GM19438 (cell line): Measurements from ENCODE around the gene KLHDC7B.
A peak's percentile ranks its signal among the peaks of the same experiment; 100 is the strongest.
"Not testable (repeated sequence)": the region's sequence is repeated elsewhere in the genome, so short reads cannot be mapped to it uniquely, and the experiment has no call there.

Experiments used
- ATAC-seq: cut with Tn5 transposase; IDR thresholded peaks from one replicate; pipeline ENCODE4 v1.9.1; 2021; ENCODE audit warnings: low read depth; ENCODE audit not compliant: unreplicated experiment

KLHDC7B gene

GRCh38 chr22:50516891-50517290 is 28.8 kb upstream of the KLHDC7B start:
- no peak for ATAC-seq

- ATAC-seq, result no peak
Observed at GRCh38 chr22:50517495-50518260, 28.0 kb upstream of the KLHDC7B start.

GRCh38 chr22:50518606-50519005 is 27.1 kb upstream of the KLHDC7B start:
- ATAC-seq, result no peak

GRCh38 chr22:50519151-50519550 is 26.5 kb upstream of the KLHDC7B start:
- ATAC-seq, result no peak

GRCh38 chr22:50520184-50520583 is 25.5 kb upstream of the KLHDC7B start:
- not testable (repeated sequence) for ATAC-seq

GRCh38 chr22:50520826-50521453 is 24.8 kb upstream of the KLHDC7B start:
- ATAC-seq, result no peak

DNA sequence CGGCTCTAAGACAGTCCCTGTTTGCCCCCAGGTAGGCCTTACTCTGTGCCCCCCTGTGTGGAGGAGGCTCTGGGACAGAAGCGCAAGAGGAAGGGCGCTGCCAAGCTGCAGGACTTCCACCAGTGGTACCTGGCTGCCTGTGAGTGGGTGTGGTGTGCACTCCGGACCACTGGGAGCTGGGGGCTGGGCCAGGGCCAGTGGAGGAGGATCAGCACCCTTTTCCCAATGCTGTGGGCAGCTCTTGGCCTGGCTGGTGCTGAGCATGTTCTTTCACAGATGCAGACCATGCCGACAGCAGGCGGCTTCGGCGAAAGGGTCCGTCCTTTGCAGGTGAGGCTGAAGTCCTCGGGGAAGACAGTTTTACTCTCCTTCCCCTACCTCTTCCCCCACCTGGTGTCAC is 24.0 kb upstream of the KLHDC7B start:
- ATAC-seq, result no peak

- ATAC-seq, result no peak
Observed at GRCh38 chr22:50522208-50522805, 23.4 kb upstream of the KLHDC7B start.

- no peak for ATAC-seq
Observed at GRCh38 chr22:50522806-50523438, 22.8 kb upstream of the KLHDC7B start.

DNA sequence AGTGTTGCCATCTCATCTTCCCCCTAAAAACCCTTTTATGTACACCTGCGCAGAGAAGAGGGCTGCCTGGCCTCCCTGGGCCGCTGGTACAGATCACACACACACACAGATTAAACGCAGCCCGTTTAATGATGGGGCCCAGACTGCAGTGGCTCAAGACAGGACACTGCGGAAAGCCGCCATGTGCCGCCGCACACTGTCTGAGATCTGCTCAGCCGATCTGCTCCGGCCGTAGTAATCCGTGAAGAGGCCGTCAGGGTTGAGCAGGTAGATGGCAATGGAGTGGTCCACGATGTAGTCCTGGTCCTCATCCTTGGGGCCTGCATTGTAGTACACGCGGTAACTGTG is 22.3 kb upstream of the KLHDC7B start:
- ATAC-seq, result no peak

GRCh38 chr22:50523806-50524675 is 21.7 kb upstream of the KLHDC7B start:
- no peak for ATAC-seq

DNA sequence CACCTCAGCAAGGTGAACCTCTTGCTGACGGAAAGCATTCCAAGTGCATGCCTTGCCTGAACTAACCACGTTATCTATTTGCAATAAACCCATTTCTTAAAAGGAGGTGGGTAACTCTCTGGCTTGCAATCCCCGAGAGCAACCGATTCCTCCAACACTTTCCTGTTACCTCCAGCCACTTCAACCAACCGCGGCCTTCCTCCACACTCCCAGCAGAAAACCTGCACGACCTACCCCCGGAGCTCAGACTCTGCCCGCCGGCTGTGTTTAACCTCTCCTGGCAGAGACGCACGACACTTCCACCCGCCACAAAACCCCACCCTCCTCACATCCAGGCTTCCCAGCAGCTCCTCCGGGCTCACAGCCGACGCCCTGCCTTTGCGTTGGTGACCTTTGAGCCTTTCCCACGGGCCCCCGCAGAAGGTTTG is 21.0 kb upstream of the KLHDC7B start:
- ATAC-seq, result no peak

- ATAC-seq, result peak; percentile 33
Observed at GRCh38 chr22:50525104-50525857, 20.4 kb upstream of the KLHDC7B start, which contains the start of gene SCO2. Gene SCO2 (minus strand): TSS chr22:50525598. CDS start chr22:50524411, 1,187 bp downstream.

DNA sequence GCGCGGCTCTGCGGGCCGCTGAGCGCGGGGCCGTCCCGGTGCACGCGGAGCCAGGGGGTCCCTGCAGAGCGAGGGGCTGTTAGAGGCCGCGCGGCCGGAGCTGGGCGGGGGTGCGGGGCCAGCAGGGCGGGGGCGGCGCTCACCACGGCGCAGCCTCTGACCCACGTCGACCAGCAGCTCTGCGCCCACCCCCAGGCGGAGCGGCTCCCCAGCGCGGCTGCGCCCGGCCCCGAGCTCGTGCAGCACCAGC is 19.9 kb upstream of the KLHDC7B start:
- no peak for ATAC-seq

- peak; percentile 29 for ATAC-seq
Observed at GRCh38 chr22:50526108-50526833, 19.4 kb upstream of the KLHDC7B start.

DNA sequence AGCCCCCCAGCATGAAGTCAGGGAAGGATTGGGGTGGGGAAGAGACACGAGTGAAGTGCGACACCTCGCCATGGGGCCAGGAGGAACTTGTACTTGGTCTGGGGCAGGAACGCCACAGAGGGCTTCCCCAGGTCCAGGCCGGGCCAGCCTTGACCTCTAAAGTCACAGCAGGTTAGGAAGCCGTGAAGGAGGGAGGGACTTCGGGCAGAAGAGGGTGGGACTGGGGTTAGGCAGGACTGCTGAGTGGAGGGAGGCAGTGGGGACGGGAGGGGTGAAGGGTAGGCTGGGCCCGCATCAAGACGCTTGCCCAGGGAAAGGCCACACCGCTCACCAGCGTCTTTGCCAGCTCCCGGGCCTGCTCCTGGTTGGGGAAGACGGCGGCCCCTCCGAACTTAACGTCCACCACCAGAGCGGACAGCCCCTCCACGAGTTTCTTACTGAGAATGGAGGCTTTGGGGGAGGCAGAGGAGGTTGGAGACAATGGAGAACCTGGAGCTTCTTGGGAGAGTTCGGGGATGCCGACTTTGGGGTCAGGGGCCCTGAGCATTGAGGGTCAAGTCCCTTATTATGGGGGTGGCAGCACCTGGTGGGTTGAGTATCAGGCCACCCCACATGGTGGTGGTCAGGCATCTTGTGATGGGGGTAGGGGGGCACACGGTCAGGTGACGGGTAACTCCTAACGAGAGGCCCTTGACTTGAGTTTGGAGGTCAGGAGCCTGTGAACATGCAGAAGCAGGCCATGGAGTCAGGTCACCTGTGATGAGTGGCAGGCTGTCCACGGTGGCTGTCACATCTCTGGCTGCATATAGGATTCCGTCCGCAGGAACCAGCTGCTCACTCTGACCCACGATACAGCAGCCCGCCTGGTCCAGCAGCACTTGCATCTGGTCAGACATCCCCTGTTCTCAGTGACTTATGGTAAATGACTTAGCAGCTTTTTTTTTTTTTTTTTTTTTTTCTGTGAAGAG is 18.6 kb upstream of the KLHDC7B start:
- no peak for ATAC-seq

DNA sequence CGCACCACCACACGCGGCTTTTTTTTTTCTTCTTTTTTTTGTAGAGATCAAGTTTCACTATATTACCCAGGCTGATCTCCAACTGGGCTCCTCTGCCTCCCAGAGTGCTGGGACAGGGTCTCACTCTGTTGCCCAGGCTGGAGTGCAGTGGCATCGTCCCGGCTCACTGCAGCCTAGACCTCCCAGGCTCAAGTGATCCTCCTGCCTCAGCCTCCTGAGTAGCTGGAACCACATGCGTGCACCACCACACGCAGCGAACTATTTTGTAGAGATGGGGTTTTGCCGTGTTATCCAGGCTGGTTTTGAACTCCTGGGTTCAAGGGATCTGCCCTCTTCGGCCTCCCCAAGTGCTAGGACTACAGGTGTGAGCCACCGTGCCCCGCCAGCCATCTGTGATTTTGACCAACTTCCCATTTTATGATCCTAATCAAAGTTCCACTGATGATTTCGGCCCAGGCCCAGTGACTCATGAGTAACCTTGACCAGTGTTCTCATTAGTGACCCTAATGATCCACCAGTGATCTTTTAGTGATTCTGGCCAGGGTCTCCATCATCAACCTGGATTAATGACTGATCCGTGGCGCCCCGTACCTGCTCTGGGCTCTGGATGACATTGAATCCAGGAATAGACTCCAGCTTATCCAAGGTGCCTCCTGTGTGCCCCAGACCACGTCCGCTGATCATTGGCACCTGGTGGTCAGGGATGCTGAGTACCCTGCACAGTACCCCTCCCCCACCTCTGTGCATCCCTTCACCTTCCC is 17.6 kb upstream of the KLHDC7B start:
- ATAC-seq, result no peak
